ENCODE results near the gene SUSD3.
"Not testable (repeated sequence)": the region's sequence is repeated elsewhere in the genome, so short reads cannot be mapped to it uniquely, and the experiment has no call there.

SUSD3 gene

GRCh38 chr9:93115486-93116071 is 57.1 kb downstream of the SUSD3 start:
- H3K4me3 ChIP-seq (ENCODE audit: low read depth, low read length): no peak overlapping the region
- no peak for TF ChIP-seq CTCF (IDR thresholded peaks at IDR 0.05; ENCODE audit: low read depth, low read length)

- H3K4me3 ChIP-seq (ENCODE audit: low read depth, low read length): no peak overlapping the region
- TF ChIP-seq CTCF (IDR thresholded peaks at IDR 0.05; ENCODE audit: low read depth, low read length): no peak
These were observed 57.8 kb downstream of the SUSD3 start for GRCh38 chr9:93116072-93116961.

- H3K4me3 ChIP-seq (ENCODE audit: low read depth, low read length): not testable (repeated sequence)
These were observed 59.0 kb downstream of the SUSD3 start for GRCh38 chr9:93117521-93117920.

- no peak for TF ChIP-seq CTCF (IDR thresholded peaks at IDR 0.05; ENCODE audit: low read depth, low read length)
- no peak overlapping the region for H3K4me3 ChIP-seq (ENCODE audit: low read depth, low read length)
These were observed 59.7 kb downstream of the SUSD3 start for GRCh38 chr9:93117924-93118862.

- no peak for TF ChIP-seq CTCF (IDR thresholded peaks at IDR 0.05; ENCODE audit: low read depth, low read length)
- no peak overlapping the region for H3K4me3 ChIP-seq (ENCODE audit: low read depth, low read length)
These were observed 60.6 kb downstream of the SUSD3 start for GRCh38 chr9:93118863-93119702.

GRCh38 chr9:93119703-93119952 is 61.1 kb downstream of the SUSD3 start:
- no peak overlapping the region for H3K4me3 ChIP-seq (ENCODE audit: low read depth, low read length)
- no peak for TF ChIP-seq CTCF (IDR thresholded peaks at IDR 0.05; ENCODE audit: low read depth, low read length)
